ENCODE data around the gene CCDC39.

DNA sequence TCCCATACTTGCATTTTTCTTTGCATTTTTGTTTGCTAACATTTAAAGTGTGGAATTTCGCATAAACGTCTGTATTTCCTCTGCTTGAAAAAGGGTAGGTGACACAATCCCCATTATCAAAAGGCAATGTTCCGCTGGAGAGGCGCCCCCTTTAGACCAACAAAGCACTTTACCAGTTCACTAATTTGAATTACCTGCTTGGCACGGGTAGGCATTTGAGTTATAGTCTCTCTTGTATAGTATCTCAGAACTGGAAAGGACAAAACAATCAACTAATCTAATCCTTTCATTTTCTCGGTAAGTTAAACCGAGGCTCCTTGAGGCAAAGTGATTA lies 775 bp upstream of the CCDC39 start:
- TF ChIP-seq POLR2A (IDR thresholded peaks at IDR 0.05; ENCODE audit: low read length) (no peak), GATA1 (IDR thresholded peaks at IDR 0.05; ENCODE audit: low read depth, low read length) (no peak)

Measured in erythroblast (primary cell).